Activated T-cell treated with anti-CD3 and anti-CD28 coated beads for 1 hour (primary cell): ENCODE data around the gene PCDHGA9.
"Not testable (repeated sequence)": the region's sequence is repeated elsewhere in the genome, so short reads cannot be mapped to it uniquely, and the experiment has no call there.

Experiments used
- DNase-seq: peaks from one replicate; pipeline ENCODE4 v3.0.0-alpha.2; 2020; ENCODE audit warnings: low read depth

Gene PCDHGA9

DNA sequence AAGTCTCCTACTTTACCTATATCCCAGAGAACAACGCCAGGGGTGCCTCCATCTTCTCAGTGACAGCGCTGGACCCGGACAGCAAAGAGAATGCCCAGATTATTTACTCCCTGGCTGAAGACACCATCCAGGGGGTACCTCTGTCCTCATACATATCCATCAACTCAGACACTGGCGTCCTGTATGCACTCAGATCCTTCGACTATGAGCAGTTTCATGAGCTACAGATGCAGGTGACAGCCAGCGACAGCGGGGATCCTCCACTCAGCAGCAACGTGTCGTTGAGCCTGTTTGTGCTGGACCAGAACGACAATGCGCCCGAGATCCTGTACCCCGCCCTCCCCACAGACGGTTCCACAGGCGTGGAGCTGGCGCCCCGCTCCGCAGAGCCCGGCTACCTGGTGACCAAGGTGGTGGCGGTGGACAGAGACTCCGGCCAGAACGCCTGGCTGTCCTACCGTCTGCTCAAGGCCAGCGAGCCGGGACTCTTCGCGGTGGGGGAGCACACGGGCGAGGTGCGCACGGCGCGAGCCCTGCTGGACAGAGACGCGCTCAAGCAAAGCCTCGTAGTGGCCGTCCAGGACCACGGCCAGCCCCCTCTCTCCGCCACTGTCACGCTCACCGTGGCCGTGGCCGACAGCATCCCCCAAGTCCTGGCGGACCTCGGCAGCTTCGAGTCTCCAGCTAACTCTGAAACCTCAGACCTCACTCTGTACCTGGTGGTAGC lies 12.1 kb downstream of the PCDHGA9 start:
- not testable (repeated sequence) for DNase-seq

DNA sequence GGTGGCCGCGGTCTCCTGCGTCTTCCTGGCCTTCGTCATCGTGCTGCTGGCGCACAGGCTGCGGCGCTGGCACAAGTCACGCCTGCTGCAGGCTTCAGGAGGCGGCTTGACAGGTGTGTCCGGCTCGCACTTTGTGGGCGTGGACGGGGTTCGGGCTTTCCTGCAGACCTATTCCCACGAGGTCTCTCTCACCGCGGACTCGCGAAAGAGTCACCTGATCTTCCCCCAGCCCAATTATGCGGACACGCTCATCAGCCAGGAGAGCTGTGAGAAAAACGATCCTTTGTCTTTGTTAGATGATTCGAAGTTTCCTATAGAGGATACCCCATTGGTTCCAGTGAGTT lies 12.7 kb downstream of the PCDHGA9 start:
- not testable (repeated sequence) for DNase-seq

DNA sequence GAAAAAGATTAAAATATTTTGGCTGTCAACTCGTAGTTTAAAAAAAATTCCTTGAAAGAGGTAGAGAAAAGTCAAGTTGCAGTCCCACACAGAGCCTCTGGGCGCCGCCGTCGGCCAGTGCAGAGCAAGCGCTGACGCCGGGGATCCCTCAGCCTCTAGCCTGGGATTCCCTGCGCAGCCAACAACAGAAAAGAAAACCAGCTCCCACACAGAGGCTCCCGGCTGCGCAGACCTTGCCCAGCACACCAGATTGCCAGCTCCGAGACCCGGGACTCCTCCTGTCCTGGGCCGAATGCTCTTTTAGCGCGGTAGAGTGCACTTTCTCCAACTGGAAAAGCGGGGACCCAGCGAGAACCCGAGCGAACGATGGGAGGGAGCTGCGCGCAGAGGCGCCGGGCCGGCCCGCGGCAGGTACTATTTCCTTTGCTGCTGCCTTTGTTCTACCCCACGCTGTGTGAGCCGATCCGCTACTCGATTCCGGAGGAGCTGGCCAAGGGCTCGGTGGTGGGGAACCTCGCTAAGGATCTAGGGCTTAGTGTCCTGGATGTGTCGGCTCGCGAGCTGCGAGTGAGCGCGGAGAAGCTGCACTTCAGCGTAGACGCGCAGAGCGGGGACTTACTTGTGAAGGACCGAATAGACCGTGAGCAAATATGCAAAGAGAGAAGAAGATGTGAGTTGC lies 15.1 kb downstream of the PCDHGA9 start, which contains the start of gene PCDHGB7:
TSS of gene PCDHGB7 (plus strand) at position 184 of the 679 bp plus-strand sequence. CDS start at position 367, 183 bp downstream.
- peak; percentile 19 for DNase-seq

DNA sequence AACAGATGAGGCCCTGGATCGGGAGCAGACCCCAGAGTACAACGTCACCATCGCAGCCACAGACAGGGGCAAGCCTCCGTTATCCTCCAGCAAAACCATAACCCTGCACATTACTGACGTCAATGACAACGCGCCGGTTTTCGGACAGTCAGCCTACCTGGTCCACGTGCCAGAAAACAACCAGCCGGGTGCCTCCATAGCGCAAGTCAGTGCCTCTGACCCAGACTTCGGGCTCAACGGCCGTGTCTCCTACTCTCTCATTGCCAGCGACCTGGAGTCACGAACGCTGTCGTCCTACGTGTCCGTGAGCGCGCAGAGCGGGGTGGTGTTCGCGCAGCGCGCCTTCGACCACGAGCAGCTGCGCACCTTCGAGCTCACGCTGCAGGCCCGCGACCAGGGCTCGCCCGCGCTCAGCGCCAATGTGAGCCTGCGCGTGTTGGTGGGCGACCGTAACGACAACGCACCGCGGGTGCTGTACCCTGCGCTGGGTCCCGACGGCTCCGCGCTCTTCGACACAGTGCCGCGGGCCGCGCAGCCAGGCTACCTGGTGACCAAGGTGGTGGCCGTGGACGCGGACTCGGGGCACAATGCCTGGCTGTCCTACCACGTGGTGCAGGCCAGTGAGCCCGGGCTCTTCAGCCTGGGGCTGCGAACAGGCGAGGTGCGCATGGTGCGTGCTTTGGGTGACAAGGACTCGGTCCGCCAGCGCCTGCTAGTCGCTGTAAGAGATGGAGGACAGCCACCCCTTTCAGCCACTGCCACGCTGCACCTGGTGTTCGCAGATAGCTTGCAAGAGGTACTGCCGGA lies 16.7 kb downstream of the PCDHGA9 start:
- no peak for DNase-seq

DNA sequence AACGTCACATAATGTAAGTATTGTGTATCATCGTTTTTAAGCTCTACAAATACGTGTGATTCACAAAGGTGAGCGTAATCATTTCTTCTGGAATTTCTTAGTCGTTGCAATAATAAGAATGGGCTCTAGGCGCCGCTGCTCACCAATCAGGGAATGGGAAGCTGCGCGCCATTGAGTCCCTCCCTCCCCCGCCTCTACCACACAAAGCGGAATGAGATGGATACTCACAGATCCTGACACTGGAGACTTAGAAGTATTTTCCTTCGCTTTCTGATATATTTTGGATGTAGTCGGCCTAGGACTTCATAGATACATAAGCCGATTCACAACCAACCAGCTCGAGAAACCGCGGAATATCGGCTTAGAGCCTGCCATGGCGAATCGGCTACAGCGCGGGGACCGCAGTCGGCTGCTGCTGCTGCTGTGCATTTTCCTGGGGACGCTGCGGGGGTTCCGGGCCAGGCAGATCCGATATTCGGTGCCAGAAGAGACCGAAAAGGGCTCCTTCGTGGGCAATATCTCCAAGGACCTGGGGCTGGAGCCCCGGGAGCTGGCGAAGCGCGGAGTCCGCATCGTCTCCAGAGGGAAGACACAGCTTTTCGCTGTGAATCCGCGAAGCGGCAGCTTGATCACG lies 18.4 kb downstream of the PCDHGA9 start, which contains the start of gene PCDHGA11:
TSS of gene PCDHGA11 (plus strand) at position 197 of the 634 bp plus-strand sequence. CDS start at position 374, 177 bp downstream.
- DNase-seq: peak; percentile 22

DNA sequence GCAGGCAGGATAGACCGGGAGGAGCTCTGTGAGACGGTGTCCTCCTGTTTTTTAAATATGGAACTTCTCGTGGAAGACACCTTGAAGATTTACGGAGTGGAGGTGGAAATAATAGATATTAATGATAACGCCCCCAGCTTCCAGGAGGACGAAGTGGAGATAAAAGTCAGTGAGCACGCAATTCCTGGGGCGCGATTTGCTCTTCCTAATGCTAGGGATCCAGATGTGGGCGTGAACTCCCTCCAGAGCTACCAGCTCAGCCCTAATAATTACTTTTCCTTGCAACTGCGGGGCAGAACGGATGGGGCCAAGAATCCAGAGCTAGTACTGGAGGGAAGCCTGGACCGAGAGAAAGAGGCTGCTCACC lies 18.9 kb downstream of the PCDHGA9 start:
- no peak for DNase-seq

DNA sequence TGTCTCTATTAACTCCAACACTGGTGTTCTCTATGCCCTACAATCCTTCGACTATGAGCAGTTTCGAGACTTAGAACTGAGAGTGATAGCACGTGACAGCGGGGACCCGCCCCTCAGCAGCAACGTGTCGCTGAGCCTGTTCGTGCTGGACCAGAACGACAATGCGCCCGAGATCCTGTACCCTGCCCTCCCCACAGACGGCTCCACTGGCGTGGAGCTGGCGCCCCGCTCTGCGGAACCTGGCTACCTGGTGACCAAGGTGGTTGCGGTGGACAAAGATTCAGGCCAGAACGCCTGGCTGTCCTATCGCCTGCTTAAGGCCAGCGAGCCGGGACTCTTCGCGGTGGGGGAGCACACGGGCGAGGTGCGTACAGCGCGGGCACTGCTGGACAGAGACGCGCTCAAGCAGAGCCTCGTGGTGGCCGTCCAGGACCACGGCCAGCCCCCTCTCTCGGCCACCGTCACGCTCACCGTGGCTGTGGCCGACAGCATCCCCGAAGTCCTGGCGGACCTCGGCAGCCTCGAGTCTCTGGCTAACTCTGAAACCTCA lies 20.2 kb downstream of the PCDHGA9 start:
- no peak for DNase-seq

DNA sequence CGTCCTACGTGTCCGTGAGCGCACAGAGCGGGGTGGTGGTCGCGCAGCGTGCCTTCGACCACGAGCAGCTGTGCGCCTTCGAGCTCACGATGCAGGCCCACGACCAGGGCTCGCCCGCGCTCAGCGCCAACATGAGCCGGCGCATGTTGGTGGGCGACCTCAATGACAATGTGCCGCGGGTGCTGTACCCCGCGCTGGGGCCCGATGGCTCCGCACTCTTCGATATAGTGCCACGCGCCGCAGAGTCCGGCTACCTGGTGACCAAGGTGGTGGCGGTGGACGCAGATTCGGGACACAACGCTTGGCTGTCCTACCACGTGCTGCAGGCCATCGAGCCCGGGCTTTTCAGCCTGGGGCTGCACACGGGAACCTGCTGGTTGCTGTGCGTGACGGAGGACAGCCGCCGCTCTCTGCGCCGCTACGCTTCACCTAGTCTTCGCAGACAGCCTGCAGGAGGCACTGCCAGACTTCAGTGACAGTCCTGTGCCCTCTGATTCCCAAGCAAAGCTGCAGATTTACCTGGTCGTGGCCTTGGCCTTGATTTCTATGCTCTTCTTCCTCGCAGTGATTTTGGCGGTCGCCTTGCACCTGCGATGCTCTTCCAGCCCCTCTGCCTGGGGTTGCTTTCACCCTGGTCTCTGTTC lies 25.3 kb downstream of the PCDHGA9 start:
- DNase-seq: no peak

DNA sequence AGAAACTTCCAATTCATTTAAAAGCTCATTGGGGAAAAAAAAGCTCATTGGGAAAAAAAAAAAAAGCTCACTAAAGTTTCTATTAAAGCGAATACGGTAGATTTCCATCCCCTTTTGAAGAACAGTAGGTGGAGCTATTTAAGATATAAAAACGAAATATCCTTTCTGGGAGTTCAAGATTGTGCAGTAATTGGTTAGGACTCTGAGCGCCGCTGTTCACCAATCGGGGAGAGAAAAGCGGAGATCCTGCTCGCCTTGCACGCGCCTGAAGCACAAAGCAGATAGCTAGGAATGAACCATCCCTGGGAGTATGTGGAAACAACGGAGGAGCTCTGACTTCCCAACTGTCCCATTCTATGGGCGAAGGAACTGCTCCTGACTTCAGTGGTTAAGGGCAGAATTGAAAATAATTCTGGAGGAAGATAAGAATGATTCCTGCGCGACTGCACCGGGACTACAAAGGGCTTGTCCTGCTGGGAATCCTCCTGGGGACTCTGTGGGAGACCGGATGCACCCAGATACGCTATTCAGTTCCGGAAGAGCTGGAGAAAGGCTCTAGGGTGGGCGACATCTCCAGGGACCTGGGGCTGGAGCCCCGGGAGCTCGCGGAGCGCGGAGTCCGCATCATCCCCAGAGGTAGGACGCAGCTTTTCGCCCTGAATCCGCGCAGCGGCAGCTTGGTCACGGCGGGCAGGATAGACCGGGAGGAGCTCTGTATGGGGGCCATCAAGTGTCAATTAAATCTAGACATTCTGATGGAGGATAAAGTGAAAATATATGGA lies 27.9 kb downstream of the PCDHGA9 start, which contains the start of gene PCDHGA12:
TSS of gene PCDHGA12 (plus strand) at position 176 of the 782 bp plus-strand sequence. CDS start at position 429, 253 bp downstream.
- no peak for DNase-seq

DNA sequence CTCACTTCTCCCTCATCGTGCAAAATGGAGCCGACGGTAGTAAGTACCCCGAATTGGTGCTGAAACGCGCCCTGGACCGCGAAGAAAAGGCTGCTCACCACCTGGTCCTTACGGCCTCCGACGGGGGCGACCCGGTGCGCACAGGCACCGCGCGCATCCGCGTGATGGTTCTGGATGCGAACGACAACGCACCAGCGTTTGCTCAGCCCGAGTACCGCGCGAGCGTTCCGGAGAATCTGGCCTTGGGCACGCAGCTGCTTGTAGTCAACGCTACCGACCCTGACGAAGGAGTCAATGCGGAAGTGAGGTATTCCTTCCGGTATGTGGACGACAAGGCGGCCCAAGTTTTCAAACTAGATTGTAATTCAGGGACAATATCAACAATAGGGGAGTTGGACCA lies 28.7 kb downstream of the PCDHGA9 start:
- DNase-seq: no peak

DNA sequence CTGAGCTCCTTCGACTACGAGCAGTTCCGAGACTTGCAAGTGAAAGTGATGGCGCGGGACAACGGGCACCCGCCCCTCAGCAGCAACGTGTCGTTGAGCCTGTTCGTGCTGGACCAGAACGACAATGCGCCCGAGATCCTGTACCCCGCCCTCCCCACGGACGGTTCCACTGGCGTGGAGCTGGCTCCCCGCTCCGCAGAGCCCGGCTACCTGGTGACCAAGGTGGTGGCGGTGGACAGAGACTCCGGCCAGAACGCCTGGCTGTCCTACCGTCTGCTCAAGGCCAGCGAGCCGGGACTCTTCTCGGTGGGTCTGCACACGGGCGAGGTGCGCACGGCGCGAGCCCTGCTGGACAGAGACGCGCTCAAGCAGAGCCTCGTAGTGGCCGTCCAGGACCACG lies 29.7 kb downstream of the PCDHGA9 start:
- not testable (repeated sequence) for DNase-seq

DNA sequence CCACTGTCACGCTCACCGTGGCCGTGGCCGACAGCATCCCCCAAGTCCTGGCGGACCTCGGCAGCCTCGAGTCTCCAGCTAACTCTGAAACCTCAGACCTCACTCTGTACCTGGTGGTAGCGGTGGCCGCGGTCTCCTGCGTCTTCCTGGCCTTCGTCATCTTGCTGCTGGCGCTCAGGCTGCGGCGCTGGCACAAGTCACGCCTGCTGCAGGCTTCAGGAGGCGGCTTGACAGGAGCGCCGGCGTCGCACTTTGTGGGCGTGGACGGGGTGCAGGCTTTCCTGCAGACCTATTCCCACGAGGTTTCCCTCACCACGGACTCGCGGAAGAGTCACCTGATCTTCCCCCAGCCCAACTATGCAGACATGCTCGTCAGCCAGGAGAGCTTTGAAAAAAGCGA lies 30.1 kb downstream of the PCDHGA9 start:
- DNase-seq: not testable (repeated sequence)

DNA sequence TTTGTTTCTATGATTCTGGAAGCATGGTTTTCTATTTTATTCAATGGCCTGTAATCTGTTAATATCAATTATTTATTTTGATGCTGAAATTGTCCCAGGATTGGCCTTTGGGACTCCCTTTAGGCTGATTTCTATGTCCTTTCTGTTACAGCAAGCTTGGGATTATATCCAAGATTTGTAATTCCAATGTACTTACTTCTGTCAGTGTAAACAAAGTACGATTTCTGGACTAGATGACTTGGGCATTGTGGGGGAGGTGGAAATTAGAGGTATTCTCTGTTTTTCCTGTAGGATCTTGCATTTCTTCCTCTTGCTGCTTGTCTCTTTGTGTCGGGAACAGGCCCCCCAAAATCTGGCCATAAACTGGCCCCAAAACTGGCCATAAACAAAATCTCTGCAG lies 31.4 kb downstream of the PCDHGA9 start:
- no peak for DNase-seq

DNA sequence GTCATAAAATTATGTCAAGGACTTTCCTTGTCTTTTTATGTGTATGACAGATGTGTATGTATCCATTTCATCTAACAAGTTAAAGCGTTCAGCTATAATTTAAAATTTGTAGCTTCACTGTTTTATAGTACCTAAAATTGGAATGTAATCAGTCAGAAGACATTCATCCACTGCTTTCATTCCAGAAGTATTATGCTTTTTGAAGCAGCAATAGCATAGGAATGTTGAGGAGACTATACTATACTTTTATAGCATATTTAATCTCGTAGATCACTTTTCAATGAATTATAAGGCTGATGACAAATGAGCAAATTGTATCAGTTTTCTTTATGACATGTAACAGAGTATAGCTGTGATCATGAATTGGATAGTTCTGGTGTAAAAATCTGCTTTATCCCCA lies 34.6 kb downstream of the PCDHGA9 start:
- no peak for DNase-seq

DNA sequence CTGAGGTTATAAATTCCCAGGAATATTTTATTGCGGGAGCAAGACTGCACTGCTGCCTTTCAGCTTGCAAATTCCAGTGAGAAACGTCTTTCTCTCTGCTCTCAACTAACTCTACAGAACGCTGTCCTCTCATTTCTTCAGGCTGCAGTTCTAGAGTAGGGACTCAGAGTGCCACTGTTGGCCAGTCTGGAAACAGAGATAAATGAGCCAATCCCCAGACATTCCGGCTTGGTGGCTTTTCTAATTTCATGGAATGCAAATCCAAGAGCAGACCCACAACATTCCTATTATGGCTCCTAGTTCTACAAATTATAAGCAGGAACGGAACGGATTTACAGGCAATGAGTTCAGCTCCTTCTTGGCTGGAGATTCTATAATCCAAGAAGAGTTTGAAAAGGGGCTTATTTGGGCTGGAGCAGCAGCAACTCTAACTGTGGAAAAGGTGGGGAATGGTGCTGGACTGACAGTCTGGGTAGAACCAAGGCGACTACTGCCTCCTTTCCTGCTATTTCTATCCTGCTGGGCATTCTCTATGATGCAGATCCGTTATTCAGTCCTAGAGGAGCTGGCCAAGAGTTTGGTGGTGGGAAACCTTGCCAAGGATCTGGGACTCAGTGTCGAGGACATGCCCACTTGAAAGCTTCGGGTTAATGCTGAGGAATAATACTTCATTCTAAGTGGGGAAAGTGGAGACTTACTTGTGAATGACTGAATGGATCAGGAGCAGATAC lies 37.0 kb downstream of the PCDHGA9 start:
- no peak for DNase-seq

DNA sequence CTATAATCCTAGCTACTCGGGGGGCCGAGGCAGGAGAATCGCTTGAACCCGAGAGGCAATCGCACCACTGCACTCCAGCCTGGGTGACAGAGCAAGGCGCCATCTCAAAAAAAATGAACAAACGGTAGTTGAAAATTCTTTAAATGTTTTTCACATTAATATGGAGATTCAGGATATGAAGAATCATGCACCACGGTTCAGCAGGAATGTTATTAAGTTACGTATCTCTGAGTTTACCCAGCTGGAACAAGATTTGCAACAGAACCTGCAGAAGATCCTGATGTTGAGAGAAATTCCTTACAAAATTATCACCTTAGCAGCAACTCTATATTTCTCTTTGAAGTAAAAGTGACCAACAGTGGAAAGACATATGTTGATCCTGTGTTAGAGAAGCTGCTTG lies 37.8 kb downstream of the PCDHGA9 start:
- no peak for DNase-seq

DNA sequence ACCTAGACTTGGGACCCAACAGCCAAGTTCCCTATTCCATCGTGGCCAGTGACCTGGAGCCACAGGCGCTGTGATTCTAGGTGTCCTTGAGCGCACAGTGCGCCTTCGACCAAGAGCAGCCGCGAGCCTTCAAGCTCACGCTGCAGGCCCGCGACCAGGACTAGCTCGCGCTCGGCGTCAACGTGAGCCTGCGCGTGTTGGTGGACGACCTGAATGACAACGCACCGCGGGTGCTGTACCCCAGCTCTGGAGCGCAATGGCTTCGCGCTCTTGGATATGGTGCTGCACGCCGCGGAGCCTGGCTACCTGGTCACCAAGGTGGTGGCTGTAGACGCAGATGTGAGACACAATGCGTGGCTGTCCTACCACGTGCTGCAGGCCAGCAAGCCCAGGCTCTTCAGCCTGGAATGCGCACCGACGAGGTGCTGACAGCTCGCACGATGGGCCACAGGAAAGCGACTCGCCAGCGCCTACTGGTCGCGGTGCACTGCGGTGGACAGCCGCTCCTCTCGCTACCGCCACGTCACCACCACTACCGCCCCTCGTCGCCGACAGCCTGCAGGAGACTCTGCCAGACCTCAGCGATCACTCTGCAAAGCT lies 39.1 kb downstream of the PCDHGA9 start:
- DNase-seq: no peak
